Measurements from ENCODE around the gene LRRC37A. TPM values are rescaled to one million over a fixed set of nuclear protein-coding genes. Genes with fewer than 3 reads are reported as not detected.
"Not testable (repeated sequence)": the region's sequence is repeated elsewhere in the genome, so short reads cannot be mapped to it uniquely, and the experiment has no call there.

The LRRC37A gene
- total RNA-seq, 1 donor = 2.3 TPM

DNA sequence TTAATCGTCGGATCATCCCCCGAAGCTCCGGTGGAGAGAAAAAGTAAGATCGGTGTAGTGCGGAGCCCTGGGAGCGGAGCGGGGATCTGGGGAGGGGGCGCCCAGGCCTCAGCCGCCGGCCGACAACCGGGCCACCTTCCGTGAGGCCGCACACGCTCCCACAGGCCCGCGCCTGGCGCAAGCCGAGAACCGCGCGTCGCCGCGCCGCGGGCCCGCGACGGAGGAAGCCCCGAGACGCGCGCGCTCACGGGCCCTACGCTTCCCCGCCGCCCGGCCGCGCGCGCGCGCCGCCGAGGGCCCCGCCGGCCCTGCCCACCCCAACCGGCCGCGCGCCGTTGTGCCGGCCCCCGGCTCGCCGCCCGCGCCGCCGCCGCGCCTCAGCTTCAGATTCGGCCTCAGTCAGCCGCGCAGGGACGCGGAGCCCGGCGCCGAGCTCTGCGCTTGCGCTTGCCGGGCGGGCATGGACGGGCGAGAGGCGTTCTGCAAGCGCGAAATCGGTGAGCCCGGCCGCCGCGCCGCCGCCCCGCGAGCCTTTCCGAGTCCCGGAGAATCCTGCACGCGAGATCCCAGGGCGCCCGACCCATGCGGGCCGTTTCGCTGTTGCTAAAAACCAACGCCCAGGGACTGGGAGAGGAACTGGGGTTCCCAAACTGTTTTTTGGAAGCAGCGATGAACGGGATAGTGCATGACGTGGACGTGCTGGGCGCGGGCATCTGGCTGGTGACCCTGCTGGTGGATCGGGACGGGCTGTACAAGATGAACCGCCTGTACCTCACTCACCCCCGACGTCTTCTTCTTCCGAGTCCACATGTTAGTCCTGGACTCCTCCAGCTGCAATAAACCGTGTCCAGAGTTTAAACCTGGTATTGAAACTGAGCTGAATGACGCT is 28.0 kb upstream of the LRRC37A start:
- peak; percentile 78 for DNase-seq (ENCODE audit: low read depth)
- no peak for TF ChIP-seq CTCF (IDR thresholded peaks at IDR 0.05; ENCODE audit: insufficient read depth, low read length)
- peak overlapping the region; percentile 79 for H3K4me3 ChIP-seq (ENCODE audit: low read depth, low read length)

- no peak overlapping the region for H3K4me3 ChIP-seq (ENCODE audit: low read depth, low read length)
- no peak for DNase-seq (ENCODE audit: low read depth)
- TF ChIP-seq CTCF (IDR thresholded peaks at IDR 0.05; ENCODE audit: insufficient read depth, low read length) = no peak
Measured at GRCh38 chr17:46270032-46270431, 24.9 kb upstream of the LRRC37A start.

GRCh38 chr17:46273541-46274236 is 21.2 kb upstream of the LRRC37A start:
- no peak for DNase-seq (ENCODE audit: low read depth)
- no peak overlapping the region for H3K4me3 ChIP-seq (ENCODE audit: low read depth, low read length)
- TF ChIP-seq CTCF (IDR thresholded peaks at IDR 0.05; ENCODE audit: insufficient read depth, low read length) = no peak

- H3K4me3 ChIP-seq (ENCODE audit: low read depth, low read length) = no peak overlapping the region
- DNase-seq (ENCODE audit: low read depth) = no peak
- no peak for TF ChIP-seq CTCF (IDR thresholded peaks at IDR 0.05; ENCODE audit: insufficient read depth, low read length)
Measured at GRCh38 chr17:46274238-46274637, 20.7 kb upstream of the LRRC37A start.

GRCh38 chr17:46276728-46277479 is 18.0 kb upstream of the LRRC37A start:
- not testable (repeated sequence) for DNase-seq (ENCODE audit: low read depth); H3K4me3 ChIP-seq (ENCODE audit: low read depth, low read length)

GRCh38 chr17:46281336-46281735 is 13.6 kb upstream of the LRRC37A start:
- DNase-seq (ENCODE audit: low read depth); H3K4me3 ChIP-seq (ENCODE audit: low read depth, low read length): not testable (repeated sequence)

- H3K4me3 ChIP-seq (ENCODE audit: low read depth, low read length); DNase-seq (ENCODE audit: low read depth): not testable (repeated sequence)
Measured at GRCh38 chr17:46282635-46283034, 12.3 kb upstream of the LRRC37A start.

GRCh38 chr17:46284467-46284866 is 10.5 kb upstream of the LRRC37A start:
- H3K4me3 ChIP-seq (ENCODE audit: low read depth, low read length); DNase-seq (ENCODE audit: low read depth): not testable (repeated sequence)

DNA sequence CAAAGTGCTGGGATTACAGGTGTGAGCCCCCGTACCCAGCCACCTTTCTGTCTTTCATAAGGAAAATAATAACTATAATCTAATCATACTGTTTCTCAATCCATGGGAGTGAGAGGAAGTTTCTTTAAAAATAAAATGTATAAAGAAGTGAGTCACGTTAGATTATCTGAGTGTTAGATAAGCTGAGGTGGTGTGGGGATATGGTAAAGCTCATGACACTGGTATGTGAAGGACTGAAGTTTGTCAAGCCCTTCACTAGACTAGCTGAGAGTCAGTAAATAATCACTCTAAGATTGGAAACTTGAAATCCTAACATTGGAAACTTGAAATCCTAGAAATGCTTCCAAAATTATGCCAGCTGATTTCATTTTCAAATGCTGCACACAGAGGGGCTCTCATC is 9.4 kb upstream of the LRRC37A start:
- not testable (repeated sequence) for H3K4me3 ChIP-seq (ENCODE audit: low read depth, low read length)
- DNase-seq (ENCODE audit: low read depth) = peak; percentile 34

Data from fibroblast of the aortic adventitia (primary cell).